ENCODE results near the gene HBM. TPM values are rescaled to one million over a fixed set of nuclear protein-coding genes. Genes with fewer than 3 reads are reported as not detected.
"Not testable (repeated sequence)": the region's sequence is repeated elsewhere in the genome, so short reads cannot be mapped to it uniquely, and the experiment has no call there.

The HBM gene
- polyA plus RNA-seq, 1 of the 3 experiments (the other 2 are of a cell fraction): not detected

- CTCF ChIA-PET: interaction anchor here (1.0 to 1.7 kb wide), 2 partner anchors 28 to 56 kb away, joined by 3 to 4 read pairs; partner anchors contain the start of gene HBQ1
- no peak for TF ChIP-seq EZH2phosphoT487 (IDR thresholded peaks at IDR 0.05; ENCODE audit: borderline replicate concordance, low read depth)
- TF ChIP-seq TCF12 (IDR thresholded peaks at IDR 0.05): no peak
- no peak for TF ChIP-seq TAF1 (IDR thresholded peaks at IDR 0.05; ENCODE audit: borderline replicate concordance, low read depth, low read length)
- TF ChIP-seq GABPA (IDR thresholded peaks at IDR 0.05; ENCODE audit: low read depth): no peak
- no peak for TF ChIP-seq MEF2A (IDR thresholded peaks at IDR 0.05; ENCODE audit: borderline replicate concordance, low read depth)
- TF ChIP-seq NRF1 (IDR thresholded peaks at IDR 0.05; ENCODE audit: low read depth, low read length): no peak
- TF ChIP-seq FOXM1 (IDR thresholded peaks at IDR 0.05; ENCODE audit: low read depth): no peak
- no peak for TF ChIP-seq EP300 (IDR thresholded peaks at IDR 0.05; ENCODE audit: borderline replicate concordance in 1 of 2, low read depth in 1 of 2, low read length in 1 of 2)
- no peak for TF ChIP-seq SIN3A (IDR thresholded peaks at IDR 0.05; ENCODE audit: borderline replicate concordance, low read depth, low read length)
- no peak for TF ChIP-seq TEAD4 (IDR thresholded peaks at IDR 0.05; ENCODE audit: borderline replicate concordance, insufficient read depth)
- TF ChIP-seq FOXJ3 (CRISPR knock-in tag; IDR thresholded peaks at IDR 0.05): no peak
- no peak for TF ChIP-seq YY1 (IDR thresholded peaks at IDR 0.05; ENCODE audit: low read depth)
- TF ChIP-seq, protein P1, sequence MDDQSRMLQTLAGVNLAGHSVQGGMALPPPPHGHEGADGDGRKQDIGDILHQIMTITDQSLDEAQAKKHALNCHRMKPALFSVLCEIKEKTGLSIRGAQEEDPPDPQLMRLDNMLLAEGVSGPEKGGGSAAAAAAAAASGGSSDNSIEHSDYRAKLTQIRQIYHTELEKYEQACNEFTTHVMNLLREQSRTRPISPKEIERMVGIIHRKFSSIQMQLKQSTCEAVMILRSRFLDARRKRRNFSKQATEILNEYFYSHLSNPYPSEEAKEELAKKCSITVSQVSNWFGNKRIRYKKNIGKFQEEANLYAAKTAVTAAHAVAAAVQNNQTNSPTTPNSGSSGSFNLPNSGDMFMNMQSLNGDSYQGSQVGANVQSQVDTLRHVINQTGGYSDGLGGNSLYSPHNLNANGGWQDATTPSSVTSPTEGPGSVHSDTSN (IDR thresholded peaks at IDR 0.05): no peak
- TF ChIP-seq USF2 (IDR thresholded peaks at IDR 0.05; ENCODE audit: borderline replicate concordance, low read depth, low read length): no peak
- no peak for TF ChIP-seq RCOR1 (IDR thresholded peaks at IDR 0.05; ENCODE audit: low read length)
- POLR2A ChIA-PET: no interaction called here
- no peak for DNase-seq
- no peak within 1 kb of the TSS for H3K27ac ChIP-seq (ENCODE audit: low read depth in 2 of 2, low read length in 1 of 2)
- H3F3A ChIP-seq (replicated peaks; ENCODE audit: insufficient read depth): no peaks in the 10 kb centered on the region
- H3K4me3 ChIP-seq (ENCODE audit: low read depth in 2 of 2, low read length in 1 of 2): no peak within 1 kb of the TSS
- H3K4me1 ChIP-seq (ENCODE audit: control insufficient read depth in 1 of 2, insufficient read depth in 2 of 2, low read depth in 1 of 2, low read length in 1 of 2): peaks cover 0 to 14% of the 10 kb centered on the region in 2 experiments; a peak in 1 of 4 replicates
- H2AFZ ChIP-seq (ENCODE audit: low read depth): no peak within 1 kb of the TSS
- H3K9me2 ChIP-seq: no peaks in the 10 kb centered on the region
- H3K27me3 ChIP-seq (ENCODE audit: insufficient read depth): no peaks in the 10 kb centered on the region
- H3K79me2 ChIP-seq (ENCODE audit: insufficient read depth): no peaks in the 10 kb centered on the region
- no peak within 1 kb of the TSS for H3K4me2 ChIP-seq
- 93% methylated on average over 17 of the region's 17 CpGs for WGBS (ENCODE audit: low lambda C conversion rate)
- H3K9ac ChIP-seq: no peak within 1 kb of the TSS
- H4K20me1 ChIP-seq (ENCODE audit: insufficient read depth): no peaks in the 10 kb centered on the region
- H3K36me3 ChIP-seq (replicated peaks in 1 of 2; ENCODE audit: control insufficient read depth in 1 of 2, insufficient read depth in 2 of 2, low read length in 1 of 2): no peaks in the 10 kb centered on the region
- H3K9me3 ChIP-seq: no peaks in the 10 kb centered on the region
Observed at GRCh38 chr16:152141-153128, 13.3 kb upstream of the HBM start, which contains the start of gene HBZ. HBZ (plus strand) TSS chr16:152644; CDS start chr16:152910, 266 bp downstream.

GRCh38 chr16:153129-153521, 12.7 kb upstream of the HBM start:
- H3K27ac ChIP-seq (ENCODE audit: low read depth in 2 of 2, low read length in 1 of 2); POLR2A ChIA-PET; H3K4me2 ChIP-seq; H3K9me2 ChIP-seq; H4K20me1 ChIP-seq (ENCODE audit: insufficient read depth); H3F3A ChIP-seq (replicated peaks; ENCODE audit: insufficient read depth); H3K79me2 ChIP-seq (ENCODE audit: insufficient read depth); H3K9me3 ChIP-seq; H3K9ac ChIP-seq; CTCF ChIA-PET; H3K36me3 ChIP-seq (replicated peaks in 1 of 2; ENCODE audit: control insufficient read depth in 1 of 2, insufficient read depth in 2 of 2, low read length in 1 of 2); DNase-seq; H3K27me3 ChIP-seq (ENCODE audit: insufficient read depth); H2AFZ ChIP-seq (ENCODE audit: low read depth); H3K4me3 ChIP-seq (ENCODE audit: low read depth in 2 of 2, low read length in 1 of 2): not testable (repeated sequence)
- H3K4me1 ChIP-seq (ENCODE audit: control insufficient read depth in 1 of 2, insufficient read depth in 2 of 2, low read depth in 1 of 2, low read length in 1 of 2): peaks cover 0 to 14% of the 10 kb centered on the region in 2 experiments; a peak in 1 of 4 replicates
- 94% methylated on average over 4 of the region's 6 CpGs for WGBS (ENCODE audit: low lambda C conversion rate)

DNA sequence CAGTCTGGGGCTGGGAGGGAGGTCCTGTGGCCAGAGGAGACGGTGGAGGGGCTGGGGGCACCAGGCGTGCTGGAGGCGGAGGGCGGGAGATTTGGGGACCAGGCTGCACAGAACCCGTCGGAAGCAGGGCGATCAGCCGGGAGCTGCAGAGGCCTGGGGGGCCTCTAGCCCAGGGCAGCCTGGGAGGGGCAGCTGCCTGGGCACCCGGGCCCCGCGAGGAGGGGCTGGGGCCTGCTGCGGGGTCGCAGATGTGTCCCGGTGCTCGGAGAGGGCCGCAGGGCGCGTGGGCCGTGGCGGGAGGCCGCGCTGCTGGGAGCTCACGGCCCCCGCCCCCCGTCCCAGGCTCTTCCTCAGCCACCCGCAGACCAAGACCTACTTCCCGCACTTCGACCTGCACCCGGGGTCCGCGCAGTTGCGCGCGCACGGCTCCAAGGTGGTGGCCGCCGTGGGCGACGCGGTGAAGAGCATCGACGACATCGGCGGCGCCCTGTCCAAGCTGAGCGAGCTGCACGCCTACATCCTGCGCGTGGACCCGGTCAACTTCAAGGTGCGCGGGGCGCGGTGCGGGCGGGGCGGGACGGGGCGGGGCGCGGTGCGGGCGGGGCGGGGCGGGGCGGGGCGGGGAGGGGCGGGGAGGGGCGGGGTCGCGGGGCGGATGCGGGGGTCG, 12.1 kb upstream of the HBM start:
- H3K79me2 ChIP-seq (ENCODE audit: insufficient read depth); H3K9me3 ChIP-seq; H3K9ac ChIP-seq; H3K36me3 ChIP-seq (replicated peaks in 1 of 2; ENCODE audit: control insufficient read depth in 1 of 2, insufficient read depth in 2 of 2, low read length in 1 of 2); H3K4me3 ChIP-seq (ENCODE audit: low read depth in 2 of 2, low read length in 1 of 2); DNase-seq; H2AFZ ChIP-seq (ENCODE audit: low read depth); H3F3A ChIP-seq (replicated peaks; ENCODE audit: insufficient read depth); POLR2A ChIA-PET; H3K9me2 ChIP-seq; H3K4me2 ChIP-seq; H4K20me1 ChIP-seq (ENCODE audit: insufficient read depth); H3K27me3 ChIP-seq (ENCODE audit: insufficient read depth); H3K27ac ChIP-seq (ENCODE audit: low read depth in 2 of 2, low read length in 1 of 2): not testable (repeated sequence)
- H3K4me1 ChIP-seq (ENCODE audit: control insufficient read depth in 1 of 2, insufficient read depth in 2 of 2, low read depth in 1 of 2, low read length in 1 of 2): peaks cover 0 to 14% of the 10 kb centered on the region in 2 experiments; a peak in 1 of 4 replicates
- WGBS (ENCODE audit: low lambda C conversion rate): no CpG with 5 or more reads among the region's 74 CpGs
- CTCF ChIA-PET: interaction anchor here (1.1 to 1.8 kb wide), 2 partner anchors 27 to 28 kb away, joined by 4 to 7 read pairs; partner anchors contain the start of gene HBQ1

Data from SK-N-SH (cell line).